BJ (cell line): ENCODE results near the gene HCN4. TPM values are rescaled to one million over a fixed set of nuclear protein-coding genes. Genes with fewer than 3 reads are reported as not detected.

ENCODE experiments used
- CTCF ChIA-PET: fragments of 350-600 bp; formaldehyde crosslinking; extraction: SDS; loops from one replicate; lab custom pipeline; 2021; ENCODE audit warnings: antibody characterized with exemption, inconsistent platforms; lab: Yijun Ruan, JAX
- POLR2A ChIA-PET: fragments of 300-600 bp; sonication (Branson Sonifier 250); formaldehyde crosslinking; extraction: SDS; loops from one replicate; lab custom pipeline; 2021; ENCODE audit warnings: antibody characterized with exemption; lab: Charles Lee
- DNase-seq: peaks from one replicate; pipeline ENCODE4 v3.0.0-alpha.2; 2011; ENCODE audit warnings: low read depth
- H3K27me3 ChIP-seq: 2 replicates; pipeline ENCODE4 v1.6.0; 2011; ENCODE audit warnings: low read length; ENCODE audit not compliant: control insufficient read depth, insufficient read depth
- H3K36me3 ChIP-seq: 2 replicates; pipeline ENCODE4 v1.5.1; 2011; ENCODE audit warnings: low read length; ENCODE audit not compliant: control insufficient read depth, insufficient read depth
- H3K4me3 ChIP-seq: 2 replicates; pipeline ENCODE4 v1.5.1; 2011; ENCODE audit warnings: low read depth, mild to moderate bottlenecking, control low read depth, low read length
- CTCF ChIP-seq: IDR thresholded peaks from 2 replicates; pipeline ENCODE4 v1.5.1; 2011; ENCODE audit warnings: low read depth, mild to moderate bottlenecking, control low read depth, inconsistent platforms, low read length, moderate library complexity; ENCODE audit not compliant: insufficient read depth
- polyA plus RNA-seq: library from polyadenylated mRNA; depleted of rRNA; stranded (reverse); fragments of >200 nt; gene quantifications from 2 replicates; pipeline ENCODE4 v1.2.3, GENCODE V29; 2011

Gene HCN4
- polyA plus RNA-seq, 1 experiment, result not detected

DNA sequence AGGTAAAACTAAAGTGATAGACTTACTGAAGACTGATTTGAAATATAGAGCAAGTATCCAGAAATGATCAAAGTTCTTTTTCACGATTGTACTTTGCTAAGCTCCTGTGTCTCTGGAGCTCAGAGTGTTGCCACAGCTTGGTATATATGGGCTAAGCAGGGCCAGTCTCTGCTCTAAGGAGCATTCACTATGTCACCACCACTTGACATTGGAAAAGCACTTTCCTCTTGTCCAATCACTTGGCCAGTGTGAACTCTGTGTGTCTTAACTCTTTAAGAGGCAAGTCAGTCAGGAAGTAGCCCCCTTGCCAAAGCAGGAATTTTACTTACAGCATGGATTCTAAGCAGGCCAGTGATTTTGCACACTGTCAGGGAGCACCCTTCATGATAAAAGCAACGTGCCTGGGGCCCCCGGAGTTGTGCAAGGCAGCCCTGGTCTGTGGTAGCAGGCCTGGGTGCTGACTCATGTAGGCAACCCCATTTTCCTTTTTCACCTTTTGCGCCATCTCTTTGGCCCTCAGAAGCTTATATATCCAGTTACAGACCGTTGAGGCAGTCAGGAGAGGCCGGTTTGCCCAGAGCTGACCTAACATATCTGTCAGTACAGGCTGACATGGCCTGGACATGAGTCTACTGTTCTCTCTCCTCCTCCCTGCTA lies 73.0 kb downstream of the HCN4 start:
- no peak for TF ChIP-seq CTCF
- no peak for DNase-seq
- POLR2A ChIA-PET, result no interaction called here
- Histone ChIP-seq H3K27me3 (no peaks in the 10 kb centered on the region), H3K4me3 (no peak overlapping the region), H3K36me3 (no peaks in the 10 kb centered on the region)
- CTCF ChIA-PET, result interaction anchor here (0.8 to 1.2 kb wide), 4 partner anchors 10 to 30 kb away, joined by 3 to 6 read pairs (median 4); no protein-coding TSS in a partner anchor

DNA sequence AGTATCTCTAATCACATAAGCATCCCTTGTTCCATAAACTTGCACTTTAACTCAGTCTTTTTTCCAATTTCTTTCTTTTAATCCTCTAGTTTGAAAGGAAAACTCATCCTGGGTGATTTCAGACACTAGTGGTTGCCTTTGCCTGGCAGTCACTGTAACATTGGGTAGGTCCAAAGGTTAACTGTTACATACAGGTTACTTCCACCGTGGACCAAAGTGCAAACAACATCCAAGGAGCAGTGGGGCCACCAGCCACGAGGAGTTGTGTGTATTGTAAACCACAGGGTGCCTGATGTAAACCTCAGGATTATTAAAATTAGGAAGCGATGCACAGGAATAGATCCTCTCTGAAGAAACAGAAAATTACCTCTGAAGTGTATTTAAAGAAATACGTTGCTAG lies 75.0 kb downstream of the HCN4 start:
- CTCF ChIA-PET, result no interaction called here
- no peak overlapping the region for H3K4me3 ChIP-seq
- no peak for DNase-seq
- no peak for TF ChIP-seq CTCF
- no peaks in the 10 kb centered on the region for H3K36me3 ChIP-seq
- no peaks in the 10 kb centered on the region for H3K27me3 ChIP-seq
- POLR2A ChIA-PET, result no interaction called here

DNA sequence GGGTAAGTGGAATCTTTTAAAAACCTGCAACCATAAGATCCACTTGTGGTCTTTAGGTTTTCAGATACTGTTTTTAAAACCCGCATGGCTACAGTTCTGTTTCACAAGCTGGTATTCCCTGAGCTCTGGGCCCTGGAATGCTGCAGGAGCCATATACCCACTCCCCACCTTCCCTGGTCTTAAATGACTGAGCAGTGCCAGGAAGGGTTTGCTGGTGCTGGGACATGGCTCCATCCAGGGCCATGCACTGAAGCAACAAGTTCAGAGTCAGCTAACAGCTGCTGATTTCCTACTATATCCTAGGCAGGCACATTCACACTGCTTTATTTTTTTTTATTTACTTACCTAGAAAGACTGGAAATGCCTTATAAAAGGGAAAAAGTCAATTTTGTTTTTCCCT lies 77.3 kb downstream of the HCN4 start:
- ChIA-PET CTCF (interaction anchor here (0.7 to 1.3 kb wide), 3 partner anchors 9 to 59 kb away, joined by 3 to 5 read pairs (median 4); no protein-coding TSS in a partner anchor), POLR2A (no interaction called here)
- Histone ChIP-seq H3K4me3 (no peak overlapping the region), H3K36me3 (no peaks in the 10 kb centered on the region), H3K27me3 (no peaks in the 10 kb centered on the region)
- TF ChIP-seq CTCF, result no peak
- no peak for DNase-seq

GRCh38 chr15:73287019-73287418 lies 81.7 kb downstream of the HCN4 start:
- POLR2A ChIA-PET, result no interaction called here
- no peak for TF ChIP-seq CTCF
- no peaks in the 10 kb centered on the region for H3K27me3 ChIP-seq
- no peaks in the 10 kb centered on the region for H3K36me3 ChIP-seq
- DNase-seq, result no peak
- no peak overlapping the region for H3K4me3 ChIP-seq
- CTCF ChIA-PET, result interaction anchor here (1.4 to 2.6 kb wide), 2 partner anchors 11 to 14 kb away, joined by 3 to 13 read pairs; no protein-coding TSS in a partner anchor

DNA sequence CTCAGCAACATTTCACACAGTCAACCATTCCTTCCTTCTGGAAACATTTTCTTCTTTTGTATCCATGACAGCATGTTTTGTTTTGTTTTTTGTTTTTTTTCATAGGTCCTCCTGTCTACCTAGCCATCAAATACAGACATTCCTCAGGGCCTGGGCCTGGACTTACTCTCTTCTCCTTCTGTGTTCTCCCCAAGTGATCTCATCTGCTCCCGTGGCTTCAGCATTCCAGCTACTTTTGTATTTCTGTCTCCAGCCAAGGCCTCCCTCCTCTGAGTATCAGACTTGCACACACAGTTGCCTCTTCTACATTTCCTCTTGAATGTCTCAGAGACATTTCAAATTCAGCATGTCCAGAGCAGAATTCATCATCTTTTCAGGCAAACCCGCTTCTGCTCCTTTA lies 82.4 kb downstream of the HCN4 start:
- H3K36me3 ChIP-seq, result no peaks in the 10 kb centered on the region
- H3K4me3 ChIP-seq, result no peak overlapping the region
- ChIA-PET CTCF (interaction anchor here (1.2 to 2.6 kb wide), 3 partner anchors 10 to 350 kb away, joined by 3 to 13 read pairs (median 3); no protein-coding TSS in a partner anchor), POLR2A (no interaction called here)
- no peak for DNase-seq
- H3K27me3 ChIP-seq, result no peaks in the 10 kb centered on the region
- no peak for TF ChIP-seq CTCF
